CD4-positive, alpha-beta T cell treated with Interleukin-17A for 1 hour (primary cell): ENCODE results near the gene DNAJB2.
"Not testable (repeated sequence)": the region's sequence is repeated elsewhere in the genome, so short reads cannot be mapped to it uniquely, and the experiment has no call there.

ENCODE experiments used
- DNase-seq: peaks from one replicate; pipeline ENCODE4 v3.0.0-alpha.2; 2020

The DNAJB2 gene

GRCh38 chr2:219286436-219287115, 7.4 kb downstream of the DNAJB2 start:
- DNase-seq = no peak

- not testable (repeated sequence) for DNase-seq
Observed at GRCh38 chr2:219287116-219287440, 7.9 kb downstream of the DNAJB2 start.

- DNase-seq = no peak
Observed at GRCh38 chr2:219287580-219288265, 8.6 kb downstream of the DNAJB2 start.

GRCh38 chr2:219289195-219289536, 10.0 kb downstream of the DNAJB2 start:
- no peak for DNase-seq

GRCh38 chr2:219289537-219290361, 10.6 kb downstream of the DNAJB2 start:
- DNase-seq = no peak

GRCh38 chr2:219290381-219291171, 11.4 kb downstream of the DNAJB2 start:
- DNase-seq = no peak

- DNase-seq = no peak
Observed at GRCh38 chr2:219291394-219291793, 12.2 kb downstream of the DNAJB2 start.

- no peak for DNase-seq
Observed at GRCh38 chr2:219291910-219292490, 12.8 kb downstream of the DNAJB2 start.

GRCh38 chr2:219292616-219293015, 13.4 kb downstream of the DNAJB2 start:
- no peak for DNase-seq

GRCh38 chr2:219293736-219294231, 14.6 kb downstream of the DNAJB2 start:
- DNase-seq = no peak

GRCh38 chr2:219294356-219295351, 15.5 kb downstream of the DNAJB2 start:
- peak; percentile 93 for DNase-seq

- no peak for DNase-seq
Observed at GRCh38 chr2:219296142-219296541, 17.0 kb downstream of the DNAJB2 start.

GRCh38 chr2:219296631-219297391, 17.6 kb downstream of the DNAJB2 start:
- no peak for DNase-seq

- no peak for DNase-seq
Observed at GRCh38 chr2:219297766-219298456, 18.7 kb downstream of the DNAJB2 start.

- peak; percentile 89 for DNase-seq
Observed at GRCh38 chr2:219298759-219299371, 19.7 kb downstream of the DNAJB2 start.

- no peak for DNase-seq
Observed at GRCh38 chr2:219299372-219299760, 20.2 kb downstream of the DNAJB2 start.

- no peak for DNase-seq
Observed at GRCh38 chr2:219300022-219300421, 20.9 kb downstream of the DNAJB2 start.

- no peak for DNase-seq
Observed at GRCh38 chr2:219302412-219302968, 23.3 kb downstream of the DNAJB2 start.

GRCh38 chr2:219304223-219304622, 25.1 kb downstream of the DNAJB2 start:
- no peak for DNase-seq
